ENCODE data around the gene PARD3B.

GRCh38 chr2:205659922-205660321 is 1114.6 kb downstream of the PARD3B start:
- TF ChIP-seq CTCF (IDR thresholded peaks at IDR 0.05; ENCODE audit: insufficient read depth, low read length) (no peak), REST (IDR thresholded peaks at IDR 0.05; ENCODE audit: insufficient replicate concordance, low read depth) (no peak), POLR2AphosphoS5 (IDR thresholded peaks at IDR 0.05; ENCODE audit: low read depth) (no peak), GABPA (IDR thresholded peaks at IDR 0.05; ENCODE audit: low read depth) (no peak), SPI1 (IDR thresholded peaks at IDR 0.05; ENCODE audit: borderline replicate concordance, low read depth) (no peak)
